ENCODE measurements around the gene OR2H1.

The OR2H1 gene

GRCh38 chr6:29502597-29502996, 45.6 kb downstream of the OR2H1 start:
- Histone ChIP-seq H3K79me2 (ENCODE audit: insufficient read depth, low read depth) (no peaks in the 10 kb centered on the region), H3K4me1 (ENCODE audit: low read depth, poor library complexity, severe bottlenecking) (no peaks in the 10 kb centered on the region), H2AFZ (ENCODE audit: low read depth) (no peak overlapping the region), H3K9ac (no peak overlapping the region), H3K27me3 (ENCODE audit: insufficient read depth, low read depth) (no peaks in the 10 kb centered on the region), H3K4me2 (no peak overlapping the region), H3K36me3 (ENCODE audit: insufficient read depth) (no peaks in the 10 kb centered on the region), H3K4me3 (IDR thresholded peaks at IDR 0.05; ENCODE audit: insufficient read depth, low read depth, low read length) (no peak overlapping the region), H3K27ac (no peak overlapping the region), H4K20me1 (ENCODE audit: insufficient read depth) (no peaks in the 10 kb centered on the region)
- TF ChIP-seq CTCF (conservative IDR thresholded peaks at IDR 0.05; ENCODE audit: low read depth, low read length): no peak

GRCh38 chr6:29504961-29505360, 48.0 kb downstream of the OR2H1 start:
- Histone ChIP-seq H3K4me3 (IDR thresholded peaks at IDR 0.05; ENCODE audit: insufficient read depth, low read depth, low read length) (no peak overlapping the region), H3K79me2 (ENCODE audit: insufficient read depth, low read depth) (no peaks in the 10 kb centered on the region), H2AFZ (ENCODE audit: low read depth) (no peak overlapping the region), H3K27me3 (ENCODE audit: insufficient read depth, low read depth) (no peaks in the 10 kb centered on the region), H3K9ac (no peak overlapping the region), H3K4me1 (ENCODE audit: low read depth, poor library complexity, severe bottlenecking) (peaks cover 14% of the 10 kb centered on the region), H3K27ac (no peak overlapping the region), H3K36me3 (ENCODE audit: insufficient read depth) (no peaks in the 10 kb centered on the region), H4K20me1 (ENCODE audit: insufficient read depth) (no peaks in the 10 kb centered on the region), H3K4me2 (no peak overlapping the region)
- TF ChIP-seq CTCF (conservative IDR thresholded peaks at IDR 0.05; ENCODE audit: low read depth, low read length): no peak

- no peak for TF ChIP-seq CTCF (conservative IDR thresholded peaks at IDR 0.05; ENCODE audit: low read depth, low read length)
- no peak overlapping the region for H3K9ac ChIP-seq
- no peak overlapping the region for H3K4me2 ChIP-seq
- no peaks in the 10 kb centered on the region for H3K79me2 ChIP-seq (ENCODE audit: insufficient read depth, low read depth)
- peaks cover 14% of the 10 kb centered on the region for H3K4me1 ChIP-seq (ENCODE audit: low read depth, poor library complexity, severe bottlenecking)
- no peaks in the 10 kb centered on the region for H3K27me3 ChIP-seq (ENCODE audit: insufficient read depth, low read depth)
- H4K20me1 ChIP-seq (ENCODE audit: insufficient read depth): no peaks in the 10 kb centered on the region
- H3K27ac ChIP-seq: no peak overlapping the region
- H2AFZ ChIP-seq (ENCODE audit: low read depth): no peak overlapping the region
- no peak overlapping the region for H3K4me3 ChIP-seq (IDR thresholded peaks at IDR 0.05; ENCODE audit: insufficient read depth, low read depth, low read length)
- H3K36me3 ChIP-seq (ENCODE audit: insufficient read depth): no peaks in the 10 kb centered on the region
Observed at GRCh38 chr6:29505808-29506207, 48.9 kb downstream of the OR2H1 start.

GRCh38 chr6:29506446-29507067, 49.6 kb downstream of the OR2H1 start:
- Histone ChIP-seq H3K4me1 (ENCODE audit: low read depth, poor library complexity, severe bottlenecking) (peaks cover 14% of the 10 kb centered on the region), H4K20me1 (ENCODE audit: insufficient read depth) (no peaks in the 10 kb centered on the region), H3K27me3 (ENCODE audit: insufficient read depth, low read depth) (no peaks in the 10 kb centered on the region), H3K4me2 (no peak overlapping the region), H3K27ac (no peak overlapping the region), H3K36me3 (ENCODE audit: insufficient read depth) (no peaks in the 10 kb centered on the region), H2AFZ (ENCODE audit: low read depth) (no peak overlapping the region), H3K79me2 (ENCODE audit: insufficient read depth, low read depth) (no peaks in the 10 kb centered on the region), H3K4me3 (IDR thresholded peaks at IDR 0.05; ENCODE audit: insufficient read depth, low read depth, low read length) (no peak overlapping the region), H3K9ac (no peak overlapping the region)
- TF ChIP-seq CTCF (conservative IDR thresholded peaks at IDR 0.05; ENCODE audit: low read depth, low read length): no peak
